Measurements from ENCODE around the gene OLIG1.

GRCh38 chr21:33025106-33025488 is 44.8 kb upstream of the OLIG1 start:
- TF ChIP-seq CTCF (IDR thresholded peaks at IDR 0.05) (peak; percentile 58), EZH2 (IDR thresholded peaks at IDR 0.05) (no peak)
